ENCODE results near the gene CTDSP2.
"Not testable (repeated sequence)": the region's sequence is repeated elsewhere in the genome, so short reads cannot be mapped to it uniquely, and the experiment has no call there.

Gene CTDSP2

DNA sequence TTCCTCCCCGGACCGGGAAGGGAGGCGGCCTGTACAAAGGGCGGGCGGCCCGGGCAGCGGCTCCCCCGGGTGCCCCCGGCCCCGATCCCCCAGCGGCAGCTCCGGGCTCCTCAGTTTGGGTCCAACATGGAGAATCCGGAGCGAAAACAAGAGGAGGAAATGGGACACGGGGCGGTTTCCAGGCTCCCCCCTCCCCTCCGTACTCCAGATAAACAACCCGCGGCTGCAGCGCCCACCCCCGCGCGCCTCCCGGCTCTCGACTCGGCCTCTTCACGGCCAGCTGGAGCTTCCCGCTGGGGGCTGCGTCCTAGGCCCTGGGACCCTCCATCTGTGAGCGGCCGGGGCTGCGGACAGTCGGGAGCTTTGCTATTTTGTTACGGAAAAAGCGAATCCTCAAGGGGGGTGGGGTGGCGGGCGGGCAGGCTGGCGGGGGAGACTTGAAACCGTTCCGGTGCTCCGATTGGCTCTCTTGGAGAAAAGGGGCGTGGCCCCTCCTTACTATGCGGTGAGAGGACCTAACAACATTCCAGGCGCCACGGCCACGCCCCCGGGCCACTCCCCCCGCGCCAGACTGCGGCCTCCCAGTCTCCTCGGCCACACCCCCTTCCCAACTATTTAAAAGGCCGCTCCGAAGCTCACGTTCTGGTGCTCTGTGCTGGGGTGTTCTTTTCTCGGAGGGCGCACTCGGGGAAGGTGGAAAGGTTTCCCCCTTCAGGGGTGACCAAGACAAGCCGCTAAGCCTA is at the start of gene CTDSP2:
Gene CTDSP2 (minus strand): TSS at position 153 of the 743 bp plus-strand sequence. CDS start 294 bp downstream, outside the sequence.
- DNase-seq (ENCODE audit: low read depth in 2 of 3, low spot score in 2 of 3), result peak; percentile 63 to 81 (median 79)

DNA sequence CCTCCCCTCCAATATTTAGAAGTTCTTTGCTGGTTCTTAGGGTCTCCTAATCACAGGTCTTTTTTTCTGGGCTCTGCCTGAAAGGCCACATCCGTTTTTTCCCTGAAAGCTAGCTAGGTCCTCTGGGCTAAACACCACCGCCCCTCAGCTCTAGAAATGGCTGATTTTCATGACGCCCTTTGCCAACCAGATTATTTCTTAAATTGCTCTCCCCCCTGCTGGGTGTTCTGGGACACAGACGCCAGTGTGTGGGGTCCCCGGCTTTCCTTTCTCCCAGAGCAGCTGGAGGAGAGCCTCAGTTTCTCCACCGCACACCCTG is 49.5 kb upstream of the CTDSP2 start:
- no peak for DNase-seq (ENCODE audit: low read depth in 2 of 3, low spot score in 2 of 3)

GRCh38 chr12:57895389-57896114 is 49.0 kb upstream of the CTDSP2 start:
- DNase-seq (ENCODE audit: low read depth in 2 of 3, low spot score in 2 of 3), result no peak

- DNase-seq (ENCODE audit: low read depth in 2 of 3, low spot score in 2 of 3), result no peak
These were observed 48.1 kb upstream of the CTDSP2 start for GRCh38 chr12:57894399-57895292.

GRCh38 chr12:57893431-57894353 is 47.2 kb upstream of the CTDSP2 start:
- no peak for DNase-seq (ENCODE audit: low read depth in 2 of 3, low spot score in 2 of 3)

DNA sequence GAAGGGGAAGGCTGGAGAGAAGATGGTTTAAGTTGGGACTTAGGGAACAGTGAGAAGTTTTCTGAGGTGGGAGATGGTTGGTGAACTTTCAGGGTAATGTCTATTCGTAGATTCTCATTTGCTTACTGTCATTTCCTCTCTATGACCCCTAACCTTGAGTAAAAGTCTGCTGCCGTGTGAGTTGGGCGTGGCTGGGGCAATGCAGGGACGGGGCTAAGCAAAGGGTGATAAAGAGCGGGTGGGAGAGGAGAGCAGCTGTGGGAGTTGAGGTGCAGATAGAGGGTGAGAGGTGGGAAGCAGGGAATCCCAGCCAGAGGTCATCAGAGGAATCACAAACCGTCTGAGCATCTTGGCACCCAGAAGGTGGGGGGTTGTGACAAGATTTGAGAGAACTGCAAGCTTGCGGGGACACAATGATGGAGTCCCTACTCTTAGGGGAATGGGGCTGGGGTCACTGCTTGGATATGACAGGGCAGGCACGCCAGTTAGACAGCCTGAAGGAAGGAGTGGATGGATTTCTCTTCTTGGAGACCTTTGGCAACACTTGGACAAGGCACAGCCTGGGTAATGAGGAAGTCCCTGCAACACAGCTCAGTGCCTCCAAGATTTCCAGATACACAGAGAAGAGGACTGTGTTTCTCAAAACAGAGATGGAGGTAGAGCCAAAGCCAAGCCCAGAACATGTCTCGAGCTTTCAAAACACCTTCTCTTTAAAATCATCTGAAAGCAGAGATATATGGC is 45.9 kb upstream of the CTDSP2 start:
- DNase-seq (ENCODE audit: low read depth in 2 of 3, low spot score in 2 of 3), result no peak

- no peak for DNase-seq (ENCODE audit: low read depth in 2 of 3, low spot score in 2 of 3)
These were observed 45.2 kb upstream of the CTDSP2 start for GRCh38 chr12:57891542-57892228.

DNA sequence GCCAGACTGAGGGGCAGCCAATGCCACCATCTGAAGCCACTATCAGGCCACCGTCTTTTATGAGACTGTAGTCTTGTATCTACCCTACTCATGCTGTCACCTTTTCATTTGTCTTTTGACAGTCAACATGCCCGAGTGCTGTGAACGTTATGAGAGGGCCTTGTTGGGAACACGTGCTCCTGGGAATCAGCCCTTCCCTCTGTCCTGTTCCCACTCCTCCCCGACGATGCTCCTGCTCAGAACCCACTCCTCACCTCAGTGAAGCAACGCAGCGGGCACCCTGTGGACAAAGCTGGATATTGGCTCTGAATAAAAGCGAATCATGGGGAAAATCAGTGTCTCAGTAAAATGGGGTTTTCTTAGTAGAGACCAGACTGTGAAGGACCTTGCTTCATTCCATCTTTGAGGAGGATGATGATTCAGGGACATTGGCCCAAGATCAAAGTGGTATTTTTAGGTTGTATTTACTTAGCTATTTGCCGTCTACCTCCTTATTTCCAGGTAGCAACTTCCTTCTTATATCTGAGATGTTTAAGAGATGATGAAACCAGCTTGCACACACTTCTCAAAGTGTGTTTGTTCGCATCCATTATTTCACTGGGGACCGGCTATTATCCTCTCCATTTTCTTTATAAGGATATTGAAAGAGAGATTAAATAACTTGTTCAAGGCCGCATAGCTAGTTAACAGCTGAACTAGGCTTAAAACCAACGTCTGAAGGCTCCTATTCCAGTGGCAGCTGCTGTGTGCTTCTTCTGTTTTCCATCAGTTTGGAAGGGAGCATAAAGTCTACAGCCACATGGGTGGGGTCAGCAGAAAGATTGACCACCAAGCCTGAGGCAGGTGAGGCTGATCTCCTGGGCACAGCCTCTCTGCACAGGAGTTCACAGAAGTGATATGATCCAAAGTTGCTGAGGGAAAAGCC is 43.9 kb upstream of the CTDSP2 start:
- no peak for DNase-seq (ENCODE audit: low read depth in 2 of 3, low spot score in 2 of 3)

GRCh38 chr12:57889500-57889989 is 43.0 kb upstream of the CTDSP2 start:
- no peak for DNase-seq (ENCODE audit: low read depth in 2 of 3, low spot score in 2 of 3)

GRCh38 chr12:57888409-57889157 is 42.1 kb upstream of the CTDSP2 start:
- no peak for DNase-seq (ENCODE audit: low read depth in 2 of 3, low spot score in 2 of 3)

DNA sequence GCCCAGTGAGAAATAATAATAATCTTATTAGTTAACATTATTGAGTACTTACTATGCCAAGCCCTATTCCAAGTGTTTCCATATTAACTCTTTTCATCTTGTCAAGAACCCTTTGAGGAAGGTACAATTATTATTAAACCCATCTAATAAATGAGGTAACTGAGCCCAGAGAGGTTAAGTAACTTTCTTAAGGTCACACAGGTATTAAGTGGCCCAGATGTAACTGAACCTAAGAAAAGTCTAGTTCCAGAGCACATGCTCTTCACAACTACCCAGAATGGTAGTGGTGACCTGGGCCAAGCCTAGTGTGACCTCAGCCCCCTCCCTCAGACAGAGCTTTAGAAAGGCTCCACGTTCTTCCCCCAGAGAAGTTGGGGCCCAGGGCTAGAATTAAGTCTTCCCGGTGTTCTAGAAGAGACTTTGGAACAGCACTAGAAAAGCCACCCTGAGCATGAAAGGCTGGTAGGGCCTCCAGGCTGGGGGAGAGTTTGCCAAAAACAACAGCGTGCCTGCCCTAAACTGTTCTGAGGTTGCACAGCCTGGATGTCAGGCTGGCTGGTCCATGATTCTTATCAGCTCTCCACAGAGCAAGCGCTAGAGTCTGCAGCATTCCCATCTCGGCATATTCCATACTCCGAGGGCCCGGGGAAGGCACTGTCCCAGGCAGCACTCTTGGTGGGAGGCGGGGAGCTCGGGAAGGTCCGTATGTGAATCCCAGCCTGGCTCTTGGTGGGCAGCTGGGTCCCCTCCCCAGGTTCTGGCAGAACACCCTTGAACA is 41.3 kb upstream of the CTDSP2 start:
- no peak for DNase-seq (ENCODE audit: low read depth in 2 of 3, low spot score in 2 of 3)

DNA sequence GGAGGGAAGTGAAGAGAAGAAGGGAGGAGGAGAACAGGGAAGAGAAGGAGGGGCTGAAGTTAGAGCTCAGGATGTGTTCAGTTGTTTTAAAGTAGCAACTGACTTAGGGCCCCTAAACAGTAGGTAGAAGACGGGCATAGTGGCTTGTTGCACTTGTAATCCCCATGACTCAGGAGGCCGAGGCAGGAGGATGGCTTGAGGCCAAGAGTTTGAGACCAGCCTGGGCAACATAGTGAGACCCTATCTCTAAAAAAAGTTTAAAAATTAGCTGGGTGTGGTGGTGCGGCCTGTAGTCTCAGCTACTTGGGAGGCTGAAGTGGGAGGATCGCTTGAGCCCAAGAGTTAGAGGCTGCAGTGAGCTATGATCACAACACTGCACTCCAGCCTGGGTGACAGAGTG is 40.4 kb upstream of the CTDSP2 start:
- DNase-seq (ENCODE audit: low read depth in 2 of 3, low spot score in 2 of 3), result not testable (repeated sequence)

DNA sequence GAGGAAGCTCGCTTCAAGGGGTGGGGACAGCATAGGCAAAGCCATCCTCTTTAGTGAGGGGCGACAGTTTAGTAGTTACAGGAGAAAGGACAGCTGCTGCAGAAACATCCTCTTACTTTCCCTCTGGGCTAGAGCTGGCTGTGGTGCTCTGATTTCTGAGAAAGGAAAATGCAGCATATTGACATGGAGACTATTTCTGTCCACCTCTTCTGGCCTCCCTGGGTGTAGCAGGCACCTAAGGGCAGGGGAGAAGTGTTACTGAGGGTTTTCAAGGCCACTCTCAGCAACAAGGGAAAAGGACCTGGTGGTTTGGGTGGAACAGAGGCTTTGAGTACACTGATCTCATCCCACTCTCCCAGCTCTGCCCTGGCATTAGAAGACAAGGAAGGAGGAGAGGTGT is 40.0 kb upstream of the CTDSP2 start:
- no peak for DNase-seq (ENCODE audit: low read depth in 2 of 3, low spot score in 2 of 3)

GRCh38 chr12:57885207-57885606 is 38.7 kb upstream of the CTDSP2 start:
- no peak for DNase-seq (ENCODE audit: low read depth in 2 of 3, low spot score in 2 of 3)

- no peak for DNase-seq (ENCODE audit: low read depth in 2 of 3, low spot score in 2 of 3)
These were observed 37.2 kb upstream of the CTDSP2 start for GRCh38 chr12:57883700-57884099.

GRCh38 chr12:57883057-57883456 is 36.5 kb upstream of the CTDSP2 start:
- no peak for DNase-seq (ENCODE audit: low read depth in 2 of 3, low spot score in 2 of 3)

DNA sequence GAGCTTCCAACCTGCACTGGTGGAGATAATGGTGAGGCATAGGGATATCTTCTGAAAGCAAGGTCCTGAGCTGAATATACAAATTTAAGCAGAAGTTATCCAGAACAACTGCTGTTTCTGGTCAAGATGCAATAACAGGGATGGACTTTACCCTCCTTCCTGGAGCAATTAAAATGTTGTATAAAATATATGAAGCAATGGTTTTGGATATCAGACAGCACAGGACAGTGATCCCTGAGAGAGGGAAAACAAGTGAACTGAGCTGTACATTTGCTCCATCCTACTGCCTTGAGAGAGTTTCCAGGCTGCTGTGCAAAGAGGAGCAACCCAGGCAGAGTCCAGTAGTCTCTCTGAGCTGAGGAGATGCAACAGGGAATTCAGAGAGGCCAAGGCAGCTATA is 36.0 kb upstream of the CTDSP2 start:
- DNase-seq (ENCODE audit: low read depth in 2 of 3, low spot score in 2 of 3), result no peak

Measured in activated CD8-positive, alpha-beta memory T cell treated with anti-CD3 and anti-CD28 coated beads for 48 hours (primary cell).